HEK293T (cell line): ENCODE data around the gene AGAP3.

Experiments used
- ARNT ChIP-seq: fragments of 450-650 bp; IDR thresholded peaks from 2 replicates; pipeline ENCODE4 v1.6.1; 2017; ENCODE audit warnings: mild to moderate bottlenecking
- BHLHE40 ChIP-seq: fragments of 450-650 bp; IDR thresholded peaks from 2 replicates; pipeline ENCODE4 v1.6.1; 2016; ENCODE audit warnings: mild to moderate bottlenecking, moderate library complexity, borderline replicate concordance
- CTBP1 ChIP-seq: fragments of 450-650 bp; IDR thresholded peaks from 2 replicates; pipeline ENCODE4 v1.6.1; 2016; ENCODE audit warnings: borderline replicate concordance
- FOXA1 ChIP-seq: fragments of 450-650 bp; IDR thresholded peaks from 2 replicates; pipeline ENCODE4 v1.6.1; 2016; ENCODE audit warnings: mild to moderate bottlenecking
- FOXK2 ChIP-seq: fragments of 450-650 bp; IDR thresholded peaks from 2 replicates; pipeline ENCODE4 v1.6.1; 2016; ENCODE audit warnings: mild to moderate bottlenecking
- LEF1 ChIP-seq: fragments of 450-650 bp; IDR thresholded peaks from 2 replicates; pipeline ENCODE4 v1.6.1; 2017; ENCODE audit warnings: mild to moderate bottlenecking, borderline replicate concordance
- SP1 ChIP-seq: fragments of 450-650 bp; IDR thresholded peaks from 2 replicates; pipeline ENCODE4 v1.6.1; 2017
- SUZ12 ChIP-seq: fragments of 450-650 bp; IDR thresholded peaks from 2 replicates; pipeline ENCODE4 v1.6.1; 2016; ENCODE audit warnings: mild to moderate bottlenecking
- ZNF384 ChIP-seq: fragments of 450-650 bp; IDR thresholded peaks from 2 replicates; pipeline ENCODE4 v1.6.1; 2016

- no peak for TF ChIP-seq BHLHE40
- no peak for TF ChIP-seq FOXA1
- TF ChIP-seq LEF1, result no peak
- no peak for TF ChIP-seq ARNT
- TF ChIP-seq SP1, result no peak
- no peak for TF ChIP-seq ZNF384
- TF ChIP-seq FOXK2, result no peak
- no peak for TF ChIP-seq CTBP1
- no peak for TF ChIP-seq SUZ12
These were observed 107.1 kb downstream of the AGAP3 start for GRCh38 chr7:151193203-151193978.
